ENCODE results near the gene SEC24C. TPM values are rescaled to one million over a fixed set of nuclear protein-coding genes. Genes with fewer than 3 reads are reported as not detected.
"Not testable (repeated sequence)": the region's sequence is repeated elsewhere in the genome, so short reads cannot be mapped to it uniquely, and the experiment has no call there.

SEC24C gene
- 10 to 100 TPM; 39.4 to 43.4 (median 41.0) TPM for total RNA-seq
- long read RNA-seq, full-length matches to known transcripts = 1 of 4 reads
- long read RNA-seq, partial matches to known transcripts = 1 of 4 reads
- long read RNA-seq, other reads (novel, unspliced or antisense) = 2 of 4 reads

DNA sequence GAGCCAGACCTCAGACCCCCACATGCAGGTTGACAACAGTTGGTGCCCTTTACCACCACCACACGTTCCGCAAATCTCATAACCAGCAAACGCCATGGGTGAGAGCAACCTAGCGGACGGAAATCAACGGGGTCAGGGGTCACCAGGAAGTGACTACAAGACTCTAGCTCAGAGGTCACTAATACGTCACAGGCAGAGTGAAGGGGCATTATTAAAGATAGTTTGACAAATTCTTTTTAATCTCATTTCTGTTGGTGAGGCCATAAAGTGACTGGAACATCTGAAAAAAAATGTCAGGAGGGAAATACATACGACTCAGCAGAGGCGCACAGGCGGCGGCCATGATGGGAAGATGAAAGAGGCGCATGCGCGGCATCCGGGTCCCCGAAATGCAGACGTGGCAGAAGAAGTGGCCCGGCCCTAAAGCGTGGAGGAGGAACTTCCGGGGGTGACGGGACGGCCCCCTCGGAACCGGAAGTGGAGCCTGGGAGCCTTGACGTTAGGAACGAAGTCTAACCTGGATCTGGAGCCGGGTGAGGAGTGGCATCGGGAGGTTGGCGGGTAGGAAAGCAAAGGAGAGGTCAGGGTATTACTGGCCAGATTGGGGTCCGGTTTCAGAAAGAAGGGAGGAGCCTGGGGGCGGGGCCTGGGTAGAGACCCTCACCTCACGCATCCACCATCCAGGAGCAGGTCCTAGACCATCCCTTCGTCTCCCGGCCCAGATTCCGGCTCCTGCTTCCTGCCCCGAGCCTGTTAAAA, at the start of gene SEC24C:
Gene SEC24C, plus strand, starts transcription at position 468 of the 759 bp plus-strand sequence. CDS start 2,461 bp downstream, outside the sequence.
- H3K9me3 ChIP-seq = no peaks in the 10 kb centered on the region
- DNase-seq (peak; percentile 95 to 98 (median 97)), ATAC-seq (peak; percentile 95 to 98 (median 96))
- peak within 1 kb of the TSS; percentile 86 to 90 (median 87) for H3K27ac ChIP-seq
- WGBS (ENCODE audit: insufficient coverage, low coverage, low lambda C conversion rate, missing lambda C conversion rate) = 0% methylated on average over 25 of the region's 36 CpGs
- peaks cover 0 to 23% (median 9%) of the 10 kb centered on the region in 4 donors for H3K4me1 ChIP-seq
- peaks cover 0 to 24% (median 14%) of the 10 kb centered on the region in 4 donors for H3K36me3 ChIP-seq
- H3K4me3 ChIP-seq = peak within 1 kb of the TSS; percentile 83 to 91 (median 86)
- intact Hi-C loops (cut with DNase I) = no loop called here
- no peaks in the 10 kb centered on the region for H3K27me3 ChIP-seq
- TF ChIP-seq, protein P1, sequence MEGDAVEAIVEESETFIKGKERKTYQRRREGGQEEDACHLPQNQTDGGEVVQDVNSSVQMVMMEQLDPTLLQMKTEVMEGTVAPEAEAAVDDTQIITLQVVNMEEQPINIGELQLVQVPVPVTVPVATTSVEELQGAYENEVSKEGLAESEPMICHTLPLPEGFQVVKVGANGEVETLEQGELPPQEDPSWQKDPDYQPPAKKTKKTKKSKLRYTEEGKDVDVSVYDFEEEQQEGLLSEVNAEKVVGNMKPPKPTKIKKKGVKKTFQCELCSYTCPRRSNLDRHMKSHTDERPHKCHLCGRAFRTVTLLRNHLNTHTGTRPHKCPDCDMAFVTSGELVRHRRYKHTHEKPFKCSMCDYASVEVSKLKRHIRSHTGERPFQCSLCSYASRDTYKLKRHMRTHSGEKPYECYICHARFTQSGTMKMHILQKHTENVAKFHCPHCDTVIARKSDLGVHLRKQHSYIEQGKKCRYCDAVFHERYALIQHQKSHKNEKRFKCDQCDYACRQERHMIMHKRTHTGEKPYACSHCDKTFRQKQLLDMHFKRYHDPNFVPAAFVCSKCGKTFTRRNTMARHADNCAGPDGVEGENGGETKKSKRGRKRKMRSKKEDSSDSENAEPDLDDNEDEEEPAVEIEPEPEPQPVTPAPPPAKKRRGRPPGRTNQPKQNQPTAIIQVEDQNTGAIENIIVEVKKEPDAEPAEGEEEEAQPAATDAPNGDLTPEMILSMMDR (IDR thresholded peaks at IDR 0.05) = no peak
- peak; percentile 82 for TF ChIP-seq POLR2A (IDR thresholded peaks at IDR 0.05)

- H3K4me1 ChIP-seq; H3K4me3 ChIP-seq; intact Hi-C loops (cut with DNase I); H3K36me3 ChIP-seq; H3K9me3 ChIP-seq; ATAC-seq; H3K27me3 ChIP-seq; DNase-seq; H3K27ac ChIP-seq: not testable (repeated sequence)
These were observed 48.9 kb upstream of the SEC24C start for GRCh38 chr10:73695302-73695701.

DNA sequence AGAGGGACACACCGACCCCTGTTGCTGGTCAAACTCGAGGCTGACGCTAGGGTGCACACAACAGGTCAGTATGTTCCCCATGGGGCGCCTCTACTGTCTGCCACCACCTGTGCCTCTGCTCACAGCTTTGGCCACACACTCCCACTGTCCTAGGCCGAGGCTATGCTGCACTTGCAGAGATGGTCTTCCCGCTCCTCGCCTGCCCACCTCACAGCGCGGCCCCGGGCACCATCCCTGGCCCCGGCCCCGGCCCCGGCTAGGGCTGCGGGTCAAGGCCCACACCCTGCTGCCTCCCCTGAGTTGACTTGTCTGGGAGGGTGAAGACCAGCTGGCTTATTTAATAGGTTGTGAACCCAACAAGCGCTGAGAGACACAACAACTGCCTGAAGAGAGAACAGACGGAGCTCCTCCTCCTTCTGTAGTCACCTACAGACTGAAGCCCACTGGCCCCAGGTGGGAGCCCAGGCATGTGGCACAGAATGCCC, 46.5 kb upstream of the SEC24C start, which contains the start of gene AGAP5:
Gene AGAP5, minus strand, starts transcription at position 435 of the 485 bp plus-strand sequence. Its CDS starts 354 bp downstream, at position 81.
- 100% methylated on average over 1 of the region's 16 CpGs for WGBS (ENCODE audit: insufficient coverage, low coverage, low lambda C conversion rate, missing lambda C conversion rate)
- intact Hi-C loops (cut with DNase I); H3K36me3 ChIP-seq; ATAC-seq; H3K27ac ChIP-seq; H3K4me1 ChIP-seq; DNase-seq; H3K9me3 ChIP-seq; H3K4me3 ChIP-seq; H3K27me3 ChIP-seq: not testable (repeated sequence)

- DNase-seq; H3K27me3 ChIP-seq; ATAC-seq; H3K36me3 ChIP-seq; H3K4me1 ChIP-seq; H3K27ac ChIP-seq; H3K4me3 ChIP-seq; H3K9me3 ChIP-seq; intact Hi-C loops (cut with DNase I): not testable (repeated sequence)
- WGBS (ENCODE audit: insufficient coverage, low coverage, low lambda C conversion rate, missing lambda C conversion rate) = 100% methylated on average over 2 of the region's 2 CpGs
These were observed 45.4 kb upstream of the SEC24C start for GRCh38 chr10:73698819-73699218.

DNA sequence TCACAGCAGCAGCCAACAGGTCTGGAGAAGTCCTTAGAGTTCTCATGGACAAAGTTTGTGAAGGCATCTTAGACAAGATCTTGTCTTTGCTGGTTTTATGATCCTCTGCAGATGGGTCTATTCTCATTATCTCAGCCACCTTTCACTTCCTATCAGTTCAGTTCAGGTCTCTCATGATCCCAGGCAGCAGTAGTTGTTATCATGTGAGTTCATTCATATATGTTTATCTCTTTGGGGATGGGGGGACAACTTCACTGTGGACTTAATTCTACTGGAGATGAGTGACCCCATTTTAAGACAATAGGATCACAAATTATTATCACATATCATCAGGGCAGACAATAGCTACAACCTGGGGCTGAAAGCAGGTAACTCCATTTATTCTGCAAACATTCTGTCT, 40.2 kb upstream of the SEC24C start:
- H3K4me3 ChIP-seq; DNase-seq; H3K9me3 ChIP-seq; H3K36me3 ChIP-seq; H3K4me1 ChIP-seq; H3K27me3 ChIP-seq; H3K27ac ChIP-seq; ATAC-seq; intact Hi-C loops (cut with DNase I): not testable (repeated sequence)

DNA sequence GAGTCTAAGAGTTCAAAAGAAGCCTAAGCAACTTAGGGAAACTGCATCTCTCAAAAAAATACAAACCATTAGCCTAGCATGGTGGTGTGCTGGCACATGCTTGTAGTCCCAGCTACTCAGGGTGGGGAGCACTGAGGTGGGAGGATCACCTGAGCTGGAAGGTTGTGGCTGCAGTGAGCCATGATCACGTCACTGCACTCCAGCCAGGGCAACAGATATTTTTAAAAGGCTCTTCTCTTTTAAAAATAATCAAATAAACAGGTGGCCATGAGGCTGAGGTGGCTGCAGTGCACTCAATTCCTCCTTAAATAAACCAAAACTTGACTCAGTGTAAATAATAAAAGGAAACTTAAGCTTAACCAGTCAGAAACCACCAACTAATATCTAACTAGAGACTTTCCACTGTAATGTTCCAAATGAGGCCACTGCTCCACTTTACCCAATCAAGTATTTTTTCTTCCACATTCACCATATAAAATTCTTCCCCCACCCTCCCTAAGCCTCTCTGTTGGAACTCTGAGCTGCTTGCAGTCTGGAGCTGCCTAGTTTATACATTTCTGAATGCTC, 38.6 kb upstream of the SEC24C start:
- intact Hi-C loops (cut with DNase I); ATAC-seq; H3K4me1 ChIP-seq; H3K4me3 ChIP-seq; H3K9me3 ChIP-seq; H3K27ac ChIP-seq; H3K36me3 ChIP-seq; H3K27me3 ChIP-seq; DNase-seq: not testable (repeated sequence)
- 80% methylated on average over 1 of the region's 1 CpG for WGBS (ENCODE audit: insufficient coverage, low coverage, low lambda C conversion rate, missing lambda C conversion rate)

- H3K36me3 ChIP-seq; H3K27me3 ChIP-seq; ATAC-seq; H3K4me1 ChIP-seq; DNase-seq; H3K27ac ChIP-seq; H3K9me3 ChIP-seq; intact Hi-C loops (cut with DNase I); H3K4me3 ChIP-seq: not testable (repeated sequence)
- WGBS (ENCODE audit: insufficient coverage, low coverage, low lambda C conversion rate, missing lambda C conversion rate) = no CpG with 5 or more reads among the region's 2 CpGs
These were observed 37.7 kb upstream of the SEC24C start for GRCh38 chr10:73706488-73706887.

- H3K4me3 ChIP-seq; DNase-seq; H3K27ac ChIP-seq; H3K9me3 ChIP-seq; intact Hi-C loops (cut with DNase I); H3K27me3 ChIP-seq; H3K4me1 ChIP-seq; ATAC-seq: not testable (repeated sequence)
- peaks cover 0 to 10% (median 2%) of the 10 kb centered on the region in 4 donors for H3K36me3 ChIP-seq
These were observed 36.5 kb upstream of the SEC24C start for GRCh38 chr10:73707628-73708027.

- H3K4me3 ChIP-seq; H3K27ac ChIP-seq; H3K9me3 ChIP-seq; H3K27me3 ChIP-seq; ATAC-seq; DNase-seq; H3K4me1 ChIP-seq; intact Hi-C loops (cut with DNase I): not testable (repeated sequence)
- peaks cover 0 to 14% (median 2%) of the 10 kb centered on the region in 4 donors for H3K36me3 ChIP-seq
- WGBS (ENCODE audit: insufficient coverage, low coverage, low lambda C conversion rate, missing lambda C conversion rate) = no CpG with 5 or more reads among the region's 1 CpG
These were observed 36.0 kb upstream of the SEC24C start for GRCh38 chr10:73708122-73708521.

GRCh38 chr10:73711683-73712082, 32.5 kb upstream of the SEC24C start:
- ATAC-seq; H3K9me3 ChIP-seq; DNase-seq; H3K4me3 ChIP-seq; intact Hi-C loops (cut with DNase I); H3K27me3 ChIP-seq; H3K27ac ChIP-seq: not testable (repeated sequence)
- 98% methylated on average over 5 of the region's 5 CpGs for WGBS (ENCODE audit: insufficient coverage, low coverage, low lambda C conversion rate, missing lambda C conversion rate)
- H3K4me1 ChIP-seq = peaks cover 0 to 14% (median 0%) of the 10 kb centered on the region in 4 donors
- H3K36me3 ChIP-seq = peaks cover 0 to 14% (median 6%) of the 10 kb centered on the region in 4 donors

Data from right lobe of liver (tissue), 6 donors.